ENCODE data around the gene EPB41L3.

GRCh38 chr18:5393779-5394178 is 150.0 kb downstream of the EPB41L3 start:
- TF ChIP-seq CTCF (IDR thresholded peaks at IDR 0.05 in 8 of 11, conservative IDR thresholded peaks at IDR 0.05 in 3 of 11) (no peak), POLR2A (IDR thresholded peaks at IDR 0.05) (no peak), POLR2AphosphoS5 (IDR thresholded peaks at IDR 0.05) (no peak)

Measured in spleen (tissue), 7 donors.